Left cardiac atrium (tissue), 4 donors: ENCODE measurements around the gene C4BPA. TPM values are rescaled to one million over a fixed set of nuclear protein-coding genes. Genes with fewer than 3 reads are reported as not detected.
A peak's percentile ranks its signal among the peaks of the same experiment; 100 is the strongest.

ENCODE experiments used
- ATAC-seq, 2 donors: fragments of 200-7000 bp; cut with Tn5 transposase; one replicate each; pipeline ENCODE4 v1.9.1; 2020; ENCODE audit warnings: mild to moderate bottlenecking in 2 of 2, moderate library complexity in 2 of 2
- DNase-seq: peaks from one replicate; pipeline ENCODE4 v3.0.0-alpha.2; 2020
- intact Hi-C, 2 donors: fragments of 100-400 bp; cut with DNase I; formaldehyde crosslinking; loops; one replicate each; pipeline versions ENCODE4 v1.14.1 to v1.15.1; 2022 to 2023
- total RNA-seq, 2 donors: library from RNA; stranded (reverse); fragmentation: NEBNext Ultra II Directional; extraction: Animal tissue kit (Norgen Biotek cat#: 25700); gene quantifications; one replicate each; pipeline ENCODE4 v1.2.1, GENCODE V29; 2021
- donor health status: DM: no; HTN: yes; CAD: no.
- donor health status: DM: no; HTN: yes; CAD: no; lungs with severe emphysema.
- donor health status: DM: yes; HTN: yes; CAD: no.
- donor health status: Dilated cardiomyopathy.

Gene C4BPA
- total RNA-seq, 2 donors from 2014 or later: not detected

DNA sequence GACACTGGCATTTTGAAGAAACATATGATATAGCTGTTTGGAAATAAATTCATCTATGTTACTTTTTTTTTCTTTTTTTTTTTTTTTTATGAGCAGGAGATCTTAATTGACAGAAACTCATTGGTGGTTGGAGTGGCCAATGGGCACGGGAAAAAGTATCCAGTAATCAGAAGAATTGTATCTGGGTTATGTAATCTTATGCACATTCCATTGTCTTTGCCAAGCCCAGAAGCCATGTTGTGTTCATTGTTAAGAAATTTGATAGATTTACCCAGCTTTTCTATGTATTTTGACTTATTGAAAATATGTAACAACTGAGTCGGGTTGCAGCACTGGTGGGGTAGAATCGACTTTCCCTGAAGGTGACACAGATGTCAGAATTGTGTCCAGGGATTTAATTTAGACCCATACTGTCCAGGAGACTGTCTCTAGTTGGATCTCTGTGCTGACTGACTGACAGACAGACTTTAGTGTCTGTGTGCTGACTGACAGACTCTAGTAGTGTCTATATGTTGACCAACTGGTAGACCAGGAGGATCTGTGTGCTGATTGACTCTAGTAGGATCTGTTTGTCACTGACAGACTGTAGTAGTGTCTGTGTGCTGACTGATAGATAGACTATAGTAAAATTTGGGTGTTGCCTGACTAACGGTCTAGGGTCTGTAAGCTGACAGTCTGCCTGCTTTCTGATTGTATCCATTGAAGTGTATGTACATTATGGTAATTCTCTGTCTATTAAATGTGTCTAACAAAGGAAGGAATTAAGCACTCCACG, 27.7 kb upstream of the C4BPA start:
- ATAC-seq (no peak), DNase-seq (no peak)
- intact Hi-C loops: loop anchor here in 1 of 2 donors (5.0 kb wide), 1 partner anchor 39 kb away; no protein-coding TSS in a partner anchor

DNA sequence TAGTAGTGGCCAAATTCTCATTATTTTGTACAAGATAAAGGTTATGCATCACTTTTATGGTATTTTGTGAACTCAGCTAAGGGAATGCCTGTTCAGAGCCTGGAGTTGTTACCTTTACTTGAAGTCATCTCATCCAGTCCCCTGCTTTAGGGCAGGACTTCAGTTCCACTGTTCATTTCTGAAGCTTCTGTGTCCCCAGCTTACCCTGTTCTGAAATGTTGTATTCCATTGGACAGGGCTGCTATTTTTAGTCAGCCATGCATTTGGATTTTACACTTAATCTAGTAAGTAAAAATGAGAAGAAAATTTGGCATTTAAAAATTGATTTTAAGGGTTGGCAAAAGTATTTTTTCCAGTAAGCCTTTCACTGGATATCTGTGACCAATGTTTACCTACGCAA, 27.0 kb upstream of the C4BPA start:
- no peak for DNase-seq
- no peak for ATAC-seq
- intact Hi-C loops: loop anchor here in 1 of 2 donors (5.0 kb wide), 1 partner anchor 40 kb away; no protein-coding TSS in a partner anchor

- peak; percentile 87 to 91 for ATAC-seq
- intact Hi-C loops: loop anchor here in 1 of 2 donors (2.0 to 5.0 kb wide), 2 partner anchors 27 to 40 kb away; partner anchors contain the start of gene YOD1
- DNase-seq: no peak
These were observed 26.3 kb upstream of the C4BPA start for GRCh38 chr1:207077470-207078377.

DNA sequence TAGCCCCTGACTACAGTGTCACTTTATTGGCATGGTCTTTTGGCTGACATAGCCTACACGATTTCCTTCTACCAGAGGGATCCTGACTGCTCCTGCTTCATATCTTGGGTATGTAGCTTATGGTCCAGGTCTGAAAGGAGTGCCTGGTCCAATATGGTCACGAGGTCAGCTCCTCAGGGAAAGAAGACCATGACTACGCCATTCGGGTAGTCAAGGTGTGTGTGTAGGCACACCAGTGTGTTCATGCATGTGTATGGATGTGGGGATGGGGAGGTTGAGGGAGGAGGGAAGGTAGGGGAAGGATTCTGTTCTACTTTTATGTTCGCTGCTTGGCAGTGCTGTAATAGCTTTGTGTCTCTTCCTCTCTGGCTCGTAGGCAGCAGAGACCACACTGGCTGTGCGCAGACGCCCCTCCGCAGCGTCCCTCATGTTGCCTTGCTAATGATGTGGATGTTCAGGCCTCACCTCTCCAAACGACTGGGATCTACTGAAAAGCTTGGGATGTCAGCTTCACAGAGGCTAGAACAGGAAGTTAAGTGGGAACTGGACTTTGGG, 25.4 kb upstream of the C4BPA start:
- intact Hi-C loops: loop anchor here in 1 of 2 donors (2.0 to 5.0 kb wide), 2 partner anchors 28 to 41 kb away; partner anchors contain the start of gene YOD1
- DNase-seq (no peak), ATAC-seq (no peak)

DNA sequence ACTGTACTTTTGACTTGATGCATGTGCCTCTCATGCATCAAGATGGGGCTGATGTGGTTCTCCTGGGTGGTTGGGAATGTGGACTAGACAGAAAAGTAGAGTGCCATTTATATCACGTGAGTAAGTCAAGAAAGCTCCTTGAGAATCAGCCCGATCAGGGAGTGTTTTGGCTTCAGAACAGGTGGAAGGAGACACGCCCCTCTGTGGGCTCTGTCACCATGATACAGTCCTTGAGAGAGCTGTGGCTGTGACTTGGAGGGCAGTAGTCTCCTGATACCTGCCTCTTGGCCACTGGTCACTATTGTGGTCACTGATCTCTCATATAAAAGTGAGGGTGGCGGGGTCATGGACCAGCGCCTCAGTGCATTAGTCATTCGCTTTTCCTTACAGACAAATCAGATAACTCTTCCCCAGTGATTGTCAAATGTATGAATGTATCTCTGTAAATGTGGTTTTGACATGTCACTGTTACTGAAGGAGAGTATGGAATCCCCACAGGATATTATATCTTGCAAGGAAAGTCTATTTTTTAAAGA, 24.3 kb upstream of the C4BPA start:
- intact Hi-C loops: loop anchor here in 1 of 2 donors (2.0 to 5.0 kb wide), 2 partner anchors 29 to 42 kb away; partner anchors contain the start of gene YOD1
- ATAC-seq: no peak
- DNase-seq: no peak

GRCh38 chr1:207081088-207081487, 22.9 kb upstream of the C4BPA start:
- intact Hi-C loops: no loop called here
- DNase-seq (no peak), ATAC-seq (no peak)

GRCh38 chr1:207081806-207082205, 22.2 kb upstream of the C4BPA start:
- DNase-seq (no peak), ATAC-seq (no peak)
- intact Hi-C loops: no loop called here

GRCh38 chr1:207084232-207084631, 19.8 kb upstream of the C4BPA start:
- ATAC-seq (no peak), DNase-seq (no peak)
- intact Hi-C loops: loop anchor here in 1 of 2 donors (2.0 kb wide), 2 partner anchors 321 to 417 kb away; no protein-coding TSS in a partner anchor

DNA sequence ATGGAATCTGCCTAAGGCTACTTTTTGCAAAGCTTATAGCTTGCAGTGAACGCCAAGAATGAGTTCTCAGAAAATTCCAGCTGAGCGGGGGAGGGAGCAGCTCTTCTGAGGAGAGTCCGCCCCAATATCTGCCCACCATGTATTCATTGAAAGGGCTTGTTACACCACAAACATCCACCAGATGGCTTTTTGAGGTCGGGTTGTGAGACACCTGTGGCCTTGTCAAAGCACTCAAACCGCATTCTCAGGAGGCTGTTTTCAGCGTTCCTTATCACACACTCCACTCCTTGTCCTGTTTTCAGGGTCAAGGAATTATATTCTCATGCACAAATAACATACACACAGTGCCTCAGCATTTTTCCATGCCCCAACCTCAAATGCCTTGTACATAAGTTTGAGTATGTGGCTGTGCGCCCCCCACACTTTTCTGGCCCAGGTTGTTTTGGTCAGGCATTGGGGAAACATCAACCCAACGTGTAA, 19.3 kb upstream of the C4BPA start:
- peak; percentile 71 to 83 for ATAC-seq
- DNase-seq: no peak
- intact Hi-C loops: loop anchor here in 1 of 2 donors (2.0 kb wide), 2 partner anchors 320 to 416 kb away; no protein-coding TSS in a partner anchor

- intact Hi-C loops: loop anchor here in 1 of 2 donors (2.0 kb wide), 2 partner anchors 319 to 415 kb away; no protein-coding TSS in a partner anchor
- no peak for DNase-seq
- no peak for ATAC-seq
These were observed 18.1 kb upstream of the C4BPA start for GRCh38 chr1:207085887-207086286.

DNA sequence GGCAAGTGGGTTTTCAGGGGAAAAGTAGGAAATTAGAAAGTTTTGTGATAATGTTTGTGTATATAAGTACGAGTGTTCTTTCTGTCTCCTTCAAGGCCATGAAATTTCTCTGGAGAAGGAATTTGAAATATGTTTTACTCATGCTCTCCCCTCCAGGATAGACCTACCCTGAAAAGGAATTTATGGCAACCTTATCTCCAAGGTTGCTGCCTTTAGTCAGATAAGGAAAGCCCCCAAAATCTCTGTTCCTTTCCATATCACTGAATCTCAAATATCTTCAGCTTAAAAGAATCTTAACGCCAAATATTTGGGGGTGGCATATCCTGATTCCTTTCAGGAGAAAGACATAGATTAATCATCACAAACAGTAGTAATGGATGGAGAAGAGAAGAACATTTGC, 15.9 kb upstream of the C4BPA start:
- ATAC-seq (no peak), DNase-seq (no peak)
- intact Hi-C loops: no loop called here

DNA sequence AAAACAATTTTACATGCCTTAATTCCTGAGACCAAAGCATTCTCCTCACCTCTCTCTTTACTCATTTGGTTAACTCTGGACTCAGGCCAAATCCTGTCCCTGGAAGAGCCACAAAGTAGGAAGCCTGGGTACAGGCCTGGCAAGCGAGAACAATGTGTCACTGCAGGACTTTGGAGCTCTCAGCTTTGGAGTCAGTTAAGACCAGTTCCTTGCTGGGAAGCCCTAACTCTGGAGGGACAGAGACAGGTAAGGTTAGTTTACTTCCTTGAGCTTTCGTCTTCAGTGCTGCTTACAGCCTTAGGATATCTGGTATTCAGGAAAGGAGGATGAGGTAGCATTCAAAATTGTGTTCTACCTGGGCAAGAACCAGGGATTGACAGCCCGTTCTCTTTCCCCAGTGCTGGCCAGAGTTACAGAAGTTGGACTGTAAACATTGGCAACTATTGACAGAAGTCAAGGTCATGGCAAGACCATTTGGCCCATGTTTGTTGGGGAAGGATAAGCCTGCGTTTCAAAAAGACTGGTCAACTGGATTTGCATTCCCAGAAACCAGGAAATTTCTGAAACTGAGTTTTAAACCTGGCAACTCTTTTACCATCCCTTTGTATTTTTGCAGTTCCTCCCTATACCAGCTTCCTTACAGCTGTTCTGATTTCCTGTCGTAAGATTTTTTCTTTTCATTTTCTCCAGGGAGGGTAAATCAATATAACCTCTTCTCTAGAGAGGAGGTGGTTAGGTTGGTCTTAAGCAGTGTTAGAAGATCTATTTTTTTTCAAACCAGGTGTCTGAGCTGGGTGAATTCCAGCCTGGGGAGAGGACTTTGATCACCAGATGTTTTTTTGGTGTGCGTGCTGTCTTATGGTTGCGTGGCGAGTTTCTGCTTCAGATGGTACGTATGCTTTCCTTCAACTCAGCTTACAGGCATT, 15.1 kb upstream of the C4BPA start, which contains the start of gene C4BPB:
Gene C4BPB (plus strand): TSS at position 160 of the 926 bp plus-strand sequence. CDS start 672 bp downstream, at position 832.
- ATAC-seq (peak in 1 of 2 donors; percentile 69), DNase-seq (no peak)
- intact Hi-C loops: no loop called here

GRCh38 chr1:207089627-207090355, 14.2 kb upstream of the C4BPA start:
- intact Hi-C loops: no loop called here
- no peak for ATAC-seq
- no peak for DNase-seq

- ATAC-seq (no peak), DNase-seq (no peak)
- intact Hi-C loops: no loop called here
These were observed 12.7 kb upstream of the C4BPA start for GRCh38 chr1:207091200-207091908.

DNA sequence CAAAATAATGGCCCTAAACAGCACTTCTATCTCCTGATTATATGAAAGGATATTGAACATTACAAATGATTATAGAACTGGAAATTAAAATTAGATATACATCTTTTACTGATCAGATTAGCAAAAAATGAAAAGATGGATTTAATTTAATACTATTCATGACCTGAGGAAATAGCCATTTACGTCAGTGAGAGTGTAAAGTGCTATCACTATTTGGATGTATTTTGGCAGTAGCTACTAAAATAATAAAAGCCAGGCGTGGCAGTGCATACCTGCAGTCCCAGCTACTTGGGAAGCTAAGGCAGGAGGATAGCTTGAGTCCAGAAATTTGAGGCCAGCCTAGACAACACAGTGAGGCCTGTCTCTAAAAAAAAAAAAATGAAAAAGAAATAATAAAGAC, 10.1 kb upstream of the C4BPA start:
- ATAC-seq (no peak), DNase-seq (no peak)
- intact Hi-C loops: no loop called here

- intact Hi-C loops: no loop called here
- DNase-seq (no peak), ATAC-seq (no peak)
These were observed 6.1 kb upstream of the C4BPA start for GRCh38 chr1:207097871-207098324.
